ENCODE results near the gene GALNT14. TPM values are rescaled to one million over a fixed set of nuclear protein-coding genes. Genes with fewer than 3 reads are reported as not detected.

GALNT14 gene
- total RNA-seq, 3 donors from 2014 or later = 0.75 TPM; not detected in 2

GRCh38 chr2:31140151-31140550, 1.9 kb upstream of the GALNT14 start:
- TF ChIP-seq CTCF (IDR thresholded peaks at IDR 0.05) = no peak
- ATAC-seq (no peak), DNase-seq (no peak)
- intact Hi-C loops (cut with DNase I, micrococcal nuclease) = no loop called here
- H3K9me3 ChIP-seq = no peaks in the 10 kb centered on the region
- H3K36me3 ChIP-seq (ENCODE audit: low read depth) = no peaks in the 10 kb centered on the region
- no peak overlapping the region for H3K4me3 ChIP-seq
- H3K4me1 ChIP-seq (ENCODE audit: low read depth) = peaks cover 8% of the 10 kb centered on the region

- no peak for TF ChIP-seq CTCF (IDR thresholded peaks at IDR 0.05)
- Histone ChIP-seq H3K36me3 (ENCODE audit: low read depth) (no peaks in the 10 kb centered on the region), H3K4me3 (no peak overlapping the region), H3K9me3 (no peaks in the 10 kb centered on the region), H3K4me1 (ENCODE audit: low read depth) (peaks cover 8% of the 10 kb centered on the region)
- DNase-seq (no peak), ATAC-seq (no peak)
- intact Hi-C loops (cut with DNase I, micrococcal nuclease) = no loop called here
These were observed 1.4 kb upstream of the GALNT14 start for GRCh38 chr2:31139671-31140070.

GRCh38 chr2:31137211-31138036, 816 bp downstream of the GALNT14 start:
- Histone ChIP-seq H3K9me3 (no peaks in the 10 kb centered on the region), H3K4me1 (ENCODE audit: low read depth) (peaks cover 8% of the 10 kb centered on the region), H3K36me3 (ENCODE audit: low read depth) (no peaks in the 10 kb centered on the region), H3K4me3 (no peak overlapping the region)
- no peak for TF ChIP-seq CTCF (IDR thresholded peaks at IDR 0.05)
- peak; percentile 40 for ATAC-seq
- DNase-seq = no peak
- intact Hi-C loops (cut with DNase I, micrococcal nuclease) = no loop called here

GRCh38 chr2:31136732-31137131, 1.5 kb downstream of the GALNT14 start:
- no peak overlapping the region for H3K4me3 ChIP-seq
- no peak for TF ChIP-seq CTCF (IDR thresholded peaks at IDR 0.05)
- intact Hi-C loops (cut with DNase I, micrococcal nuclease) = no loop called here
- no peak for DNase-seq
- H3K9me3 ChIP-seq = no peaks in the 10 kb centered on the region
- no peaks in the 10 kb centered on the region for H3K36me3 ChIP-seq (ENCODE audit: low read depth)
- H3K4me1 ChIP-seq (ENCODE audit: low read depth) = peaks cover 8% of the 10 kb centered on the region
- ATAC-seq = no peak

GRCh38 chr2:31136000-31136399, 2.2 kb downstream of the GALNT14 start:
- no peak for TF ChIP-seq CTCF (IDR thresholded peaks at IDR 0.05)
- ATAC-seq (no peak), DNase-seq (no peak)
- Histone ChIP-seq H3K4me1 (ENCODE audit: low read depth) (peaks cover 8% of the 10 kb centered on the region), H3K36me3 (ENCODE audit: low read depth) (no peaks in the 10 kb centered on the region), H3K4me3 (no peak overlapping the region), H3K9me3 (no peaks in the 10 kb centered on the region)
- intact Hi-C loops (cut with DNase I, micrococcal nuclease) = no loop called here

All from mucosa of descending colon (tissue), 3 donors.